ENCODE data around the gene C2CD5.
A peak's percentile ranks its signal among the peaks of the same experiment; 100 is the strongest.

The C2CD5 gene

DNA sequence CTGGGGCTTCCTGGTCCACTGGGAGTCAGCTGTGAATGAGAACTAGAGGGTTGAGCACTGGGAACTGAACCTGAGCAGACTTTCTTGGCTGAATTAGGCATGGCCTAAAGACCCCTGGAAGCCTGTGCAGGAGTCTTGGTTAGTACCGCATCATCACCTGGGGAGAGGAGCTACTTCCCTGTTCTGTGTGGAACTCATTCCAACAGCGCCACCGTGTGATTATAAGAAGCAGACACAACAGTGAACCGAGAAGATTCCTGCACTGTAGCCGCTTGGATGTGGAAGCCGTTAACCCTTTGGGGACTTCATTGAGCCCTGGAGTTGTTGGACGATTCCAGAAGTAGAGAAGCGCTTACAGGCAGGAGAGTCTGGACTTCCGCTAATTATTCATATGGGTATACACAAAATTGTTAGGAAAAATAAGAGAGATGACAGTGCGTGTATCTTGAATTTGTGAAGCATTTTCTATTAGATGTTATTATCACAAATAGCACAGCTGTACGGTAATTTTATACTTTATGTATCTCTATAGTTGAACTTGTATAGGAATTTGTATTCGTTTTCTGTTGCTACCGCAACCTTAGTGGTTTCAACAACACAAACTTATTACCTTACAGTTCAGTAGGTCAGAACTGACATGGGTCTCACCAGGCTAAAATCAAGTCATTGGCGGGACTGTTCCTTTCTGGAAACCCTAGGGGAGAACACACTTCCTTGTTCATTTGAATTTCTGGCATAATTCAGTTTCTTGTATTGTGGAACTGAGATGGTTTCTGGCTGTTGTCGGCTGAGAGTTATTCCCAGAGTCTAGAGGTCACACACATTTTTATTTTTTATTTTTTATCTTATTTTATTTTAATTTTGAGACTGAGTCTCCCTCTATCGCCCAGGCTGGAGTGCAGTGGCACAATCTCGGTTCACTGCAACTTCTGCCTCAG is 100.7 kb downstream of the C2CD5 start:
- TF ChIP-seq, protein P1, sequence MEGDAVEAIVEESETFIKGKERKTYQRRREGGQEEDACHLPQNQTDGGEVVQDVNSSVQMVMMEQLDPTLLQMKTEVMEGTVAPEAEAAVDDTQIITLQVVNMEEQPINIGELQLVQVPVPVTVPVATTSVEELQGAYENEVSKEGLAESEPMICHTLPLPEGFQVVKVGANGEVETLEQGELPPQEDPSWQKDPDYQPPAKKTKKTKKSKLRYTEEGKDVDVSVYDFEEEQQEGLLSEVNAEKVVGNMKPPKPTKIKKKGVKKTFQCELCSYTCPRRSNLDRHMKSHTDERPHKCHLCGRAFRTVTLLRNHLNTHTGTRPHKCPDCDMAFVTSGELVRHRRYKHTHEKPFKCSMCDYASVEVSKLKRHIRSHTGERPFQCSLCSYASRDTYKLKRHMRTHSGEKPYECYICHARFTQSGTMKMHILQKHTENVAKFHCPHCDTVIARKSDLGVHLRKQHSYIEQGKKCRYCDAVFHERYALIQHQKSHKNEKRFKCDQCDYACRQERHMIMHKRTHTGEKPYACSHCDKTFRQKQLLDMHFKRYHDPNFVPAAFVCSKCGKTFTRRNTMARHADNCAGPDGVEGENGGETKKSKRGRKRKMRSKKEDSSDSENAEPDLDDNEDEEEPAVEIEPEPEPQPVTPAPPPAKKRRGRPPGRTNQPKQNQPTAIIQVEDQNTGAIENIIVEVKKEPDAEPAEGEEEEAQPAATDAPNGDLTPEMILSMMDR (IDR thresholded peaks at IDR 0.05; ENCODE audit: insufficient read depth, low read length, missing control alignments): peak; percentile 85
- no peak overlapping the region for H3K4me3 ChIP-seq (ENCODE audit: low read depth, low read length)
- CTCF ChIA-PET: interaction anchor here (0.7 to 2.5 kb wide), 19 partner anchors 9 to 747 kb away, joined by 3 to 29 read pairs (median 5); no protein-coding TSS in a partner anchor
- DNase-seq (ENCODE audit: low read depth, low spot score): peak; percentile 17
- POLR2A ChIA-PET: no interaction called here

DNA sequence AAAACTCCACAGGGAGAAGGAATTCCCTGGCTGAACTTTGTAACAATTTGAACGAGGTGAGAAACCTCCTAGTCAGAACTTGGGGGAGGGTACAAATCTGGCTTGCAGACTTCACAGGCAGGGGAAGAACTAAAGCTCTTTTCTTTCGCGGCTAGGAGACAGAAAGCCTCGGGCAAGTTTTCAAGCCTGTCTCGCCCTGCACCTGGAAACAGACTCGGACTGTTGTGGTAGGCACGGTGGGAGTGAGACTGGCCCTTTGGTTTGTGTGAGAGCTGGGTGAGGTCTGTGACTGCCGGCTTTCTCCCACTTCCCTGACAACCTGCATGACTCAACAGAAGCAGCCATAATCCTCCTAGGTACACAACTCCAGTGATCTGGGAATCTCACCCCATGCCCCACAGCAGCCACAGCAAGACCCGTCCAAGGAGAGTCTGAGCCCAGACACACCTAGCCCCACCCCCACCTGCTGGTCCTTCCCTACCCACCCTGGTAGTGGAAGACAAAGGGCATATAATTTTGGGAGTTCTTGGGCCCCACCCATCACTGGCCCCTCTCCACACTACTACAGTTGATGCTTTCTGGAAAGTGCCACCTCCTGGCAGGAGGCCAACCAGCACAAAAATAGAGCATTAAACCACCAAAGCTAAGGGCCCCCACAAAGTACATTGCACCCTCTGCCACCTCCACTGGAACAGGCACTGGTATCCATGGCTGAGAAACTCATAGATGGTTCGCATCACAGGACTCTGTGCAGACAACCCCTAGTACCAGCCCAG is 107.1 kb downstream of the C2CD5 start:
- POLR2A ChIA-PET: no interaction called here
- no peak for DNase-seq (ENCODE audit: low read depth, low spot score)
- CTCF ChIA-PET: interaction anchor here (0.7 to 1.3 kb wide), 3 partner anchors 9 to 335 kb away, joined by 3 to 4 read pairs (median 3); no protein-coding TSS in a partner anchor
- TF ChIP-seq, protein P1 (IDR thresholded peaks at IDR 0.05; ENCODE audit: insufficient read depth, low read length, missing control alignments): no peak
- no peak overlapping the region for H3K4me3 ChIP-seq (ENCODE audit: low read depth, low read length)

DNA sequence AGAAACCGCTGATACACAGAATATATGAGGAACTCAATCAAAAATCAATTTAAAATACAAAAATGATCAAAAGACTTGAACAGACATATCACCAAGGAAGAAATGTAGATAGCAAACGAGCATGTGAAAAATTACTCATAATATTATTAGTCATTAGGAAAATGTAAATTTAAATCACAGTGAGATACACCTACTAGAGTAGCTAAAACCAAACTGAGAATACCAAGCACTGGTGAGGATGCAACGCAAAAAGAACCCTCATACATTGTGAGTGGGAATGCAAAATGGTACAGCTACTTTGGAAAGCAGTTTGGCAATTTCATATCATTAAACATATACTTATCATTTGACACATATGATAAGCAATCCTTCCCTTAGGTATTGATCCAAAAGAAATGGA is 108.8 kb downstream of the C2CD5 start:
- no peak overlapping the region for H3K4me3 ChIP-seq (ENCODE audit: low read depth, low read length)
- ChIA-PET CTCF (interaction anchor here (1.0 to 1.1 kb wide), 2 partner anchors 100 to 738 kb away, joined by 3 read pairs; no protein-coding TSS in a partner anchor), POLR2A (interaction anchor here (0.6 kb wide), 1 partner anchor 279 kb away, joined by 3 read pairs; no protein-coding TSS in a partner anchor)
- TF ChIP-seq, protein P1 (IDR thresholded peaks at IDR 0.05; ENCODE audit: insufficient read depth, low read length, missing control alignments): no peak
- DNase-seq (ENCODE audit: low read depth, low spot score): no peak

DNA sequence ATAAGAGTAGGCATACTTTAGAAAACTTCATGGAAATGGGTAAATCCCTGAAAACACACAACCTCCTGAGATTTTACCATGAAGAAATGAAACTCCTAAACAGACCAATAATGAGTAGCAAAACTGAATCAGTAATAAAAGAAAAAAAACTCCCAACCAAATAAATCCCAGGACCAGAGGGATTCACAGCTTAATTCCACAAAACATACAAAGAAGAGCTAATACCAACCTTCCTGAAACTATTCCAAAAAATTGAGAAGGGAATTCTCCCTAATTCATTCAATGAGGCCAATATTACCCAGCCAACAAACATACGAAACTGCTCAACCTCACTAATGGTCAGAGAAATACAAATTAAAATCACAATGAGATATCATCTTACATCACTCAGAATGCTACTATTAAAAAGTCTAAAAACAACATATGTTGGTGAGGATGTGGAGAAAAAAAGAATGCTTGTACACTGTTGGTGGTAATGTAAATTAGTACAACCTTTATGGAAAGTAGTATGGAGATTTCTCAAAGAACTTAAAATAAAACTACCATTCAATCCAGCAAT is 112.6 kb downstream of the C2CD5 start:
- TF ChIP-seq, protein P1 (IDR thresholded peaks at IDR 0.05; ENCODE audit: insufficient read depth, low read length, missing control alignments): no peak
- H3K4me3 ChIP-seq (ENCODE audit: low read depth, low read length): no peak overlapping the region
- DNase-seq (ENCODE audit: low read depth, low spot score): no peak
- ChIA-PET CTCF (no interaction called here), POLR2A (no interaction called here)

DNA sequence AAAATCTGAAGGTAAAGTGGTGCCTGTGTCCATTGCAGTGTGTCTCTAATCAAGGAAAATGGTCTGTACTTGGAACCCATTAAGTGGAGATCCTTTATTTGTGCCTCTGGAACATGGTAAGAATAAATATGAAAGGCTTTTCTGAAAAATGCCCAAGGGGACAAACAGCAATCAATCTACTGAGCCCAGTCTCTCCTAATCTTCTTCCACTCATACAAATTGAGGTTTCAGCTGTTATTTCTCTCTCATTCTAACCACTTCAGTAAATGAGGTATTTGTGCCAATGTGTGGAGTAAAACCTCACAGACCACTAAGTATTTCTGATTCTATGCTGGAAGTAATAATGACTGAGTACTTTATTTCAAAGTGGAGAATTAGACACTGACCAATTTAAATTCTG is 127.5 kb downstream of the C2CD5 start:
- DNase-seq (ENCODE audit: low read depth, low spot score): no peak
- no peak overlapping the region for H3K4me3 ChIP-seq (ENCODE audit: low read depth, low read length)
- TF ChIP-seq, protein P1 (IDR thresholded peaks at IDR 0.05; ENCODE audit: insufficient read depth, low read length, missing control alignments): no peak
- ChIA-PET CTCF (no interaction called here), POLR2A (no interaction called here)
